ENCODE data around the gene EFL1.
"Not testable (repeated sequence)": the region's sequence is repeated elsewhere in the genome, so short reads cannot be mapped to it uniquely, and the experiment has no call there.

DNA sequence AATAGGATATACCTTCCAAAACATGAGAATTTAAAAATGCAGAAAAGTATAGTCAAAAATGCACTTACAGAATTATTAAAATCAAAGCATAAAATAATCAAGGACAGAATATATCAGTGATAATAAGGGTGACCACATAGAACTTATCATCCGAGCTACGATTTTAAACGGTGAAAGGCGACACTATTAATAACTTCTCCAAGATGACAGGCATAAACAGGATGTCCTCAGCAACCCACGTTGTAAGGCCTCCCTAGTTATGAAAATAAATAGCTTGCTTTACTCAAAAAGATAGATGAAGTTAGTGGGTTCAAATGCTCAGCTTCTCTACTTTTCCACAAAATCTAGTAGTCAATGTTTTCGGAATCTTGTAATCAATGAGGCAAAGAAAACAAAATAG is 68.0 kb downstream of the EFL1 start:
- TF ChIP-seq JUNB (IDR thresholded peaks at IDR 0.05; ENCODE audit: unreplicated experiment) = not testable (repeated sequence)
- TF ChIP-seq, protein P1, sequence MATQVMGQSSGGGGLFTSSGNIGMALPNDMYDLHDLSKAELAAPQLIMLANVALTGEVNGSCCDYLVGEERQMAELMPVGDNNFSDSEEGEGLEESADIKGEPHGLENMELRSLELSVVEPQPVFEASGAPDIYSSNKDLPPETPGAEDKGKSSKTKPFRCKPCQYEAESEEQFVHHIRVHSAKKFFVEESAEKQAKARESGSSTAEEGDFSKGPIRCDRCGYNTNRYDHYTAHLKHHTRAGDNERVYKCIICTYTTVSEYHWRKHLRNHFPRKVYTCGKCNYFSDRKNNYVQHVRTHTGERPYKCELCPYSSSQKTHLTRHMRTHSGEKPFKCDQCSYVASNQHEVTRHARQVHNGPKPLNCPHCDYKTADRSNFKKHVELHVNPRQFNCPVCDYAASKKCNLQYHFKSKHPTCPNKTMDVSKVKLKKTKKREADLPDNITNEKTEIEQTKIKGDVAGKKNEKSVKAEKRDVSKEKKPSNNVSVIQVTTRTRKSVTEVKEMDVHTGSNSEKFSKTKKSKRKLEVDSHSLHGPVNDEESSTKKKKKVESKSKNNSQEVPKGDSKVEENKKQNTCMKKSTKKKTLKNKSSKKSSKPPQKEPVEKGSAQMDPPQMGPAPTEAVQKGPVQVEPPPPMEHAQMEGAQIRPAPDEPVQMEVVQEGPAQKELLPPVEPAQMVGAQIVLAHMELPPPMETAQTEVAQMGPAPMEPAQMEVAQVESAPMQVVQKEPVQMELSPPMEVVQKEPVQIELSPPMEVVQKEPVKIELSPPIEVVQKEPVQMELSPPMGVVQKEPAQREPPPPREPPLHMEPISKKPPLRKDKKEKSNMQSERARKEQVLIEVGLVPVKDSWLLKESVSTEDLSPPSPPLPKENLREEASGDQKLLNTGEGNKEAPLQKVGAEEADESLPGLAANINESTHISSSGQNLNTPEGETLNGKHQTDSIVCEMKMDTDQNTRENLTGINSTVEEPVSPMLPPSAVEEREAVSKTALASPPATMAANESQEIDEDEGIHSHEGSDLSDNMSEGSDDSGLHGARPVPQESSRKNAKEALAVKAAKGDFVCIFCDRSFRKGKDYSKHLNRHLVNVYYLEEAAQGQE (IDR thresholded peaks at IDR 0.05; ENCODE audit: unreplicated experiment) = not testable (repeated sequence)
- TF ChIP-seq, protein P2, sequence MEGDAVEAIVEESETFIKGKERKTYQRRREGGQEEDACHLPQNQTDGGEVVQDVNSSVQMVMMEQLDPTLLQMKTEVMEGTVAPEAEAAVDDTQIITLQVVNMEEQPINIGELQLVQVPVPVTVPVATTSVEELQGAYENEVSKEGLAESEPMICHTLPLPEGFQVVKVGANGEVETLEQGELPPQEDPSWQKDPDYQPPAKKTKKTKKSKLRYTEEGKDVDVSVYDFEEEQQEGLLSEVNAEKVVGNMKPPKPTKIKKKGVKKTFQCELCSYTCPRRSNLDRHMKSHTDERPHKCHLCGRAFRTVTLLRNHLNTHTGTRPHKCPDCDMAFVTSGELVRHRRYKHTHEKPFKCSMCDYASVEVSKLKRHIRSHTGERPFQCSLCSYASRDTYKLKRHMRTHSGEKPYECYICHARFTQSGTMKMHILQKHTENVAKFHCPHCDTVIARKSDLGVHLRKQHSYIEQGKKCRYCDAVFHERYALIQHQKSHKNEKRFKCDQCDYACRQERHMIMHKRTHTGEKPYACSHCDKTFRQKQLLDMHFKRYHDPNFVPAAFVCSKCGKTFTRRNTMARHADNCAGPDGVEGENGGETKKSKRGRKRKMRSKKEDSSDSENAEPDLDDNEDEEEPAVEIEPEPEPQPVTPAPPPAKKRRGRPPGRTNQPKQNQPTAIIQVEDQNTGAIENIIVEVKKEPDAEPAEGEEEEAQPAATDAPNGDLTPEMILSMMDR (conservative IDR thresholded peaks at IDR 0.05; ENCODE audit: low read depth in 2 of 2) = not testable (repeated sequence)

Data from GM23338 (cell line).